ENCODE measurements around the gene COX11.

Gene COX11

DNA sequence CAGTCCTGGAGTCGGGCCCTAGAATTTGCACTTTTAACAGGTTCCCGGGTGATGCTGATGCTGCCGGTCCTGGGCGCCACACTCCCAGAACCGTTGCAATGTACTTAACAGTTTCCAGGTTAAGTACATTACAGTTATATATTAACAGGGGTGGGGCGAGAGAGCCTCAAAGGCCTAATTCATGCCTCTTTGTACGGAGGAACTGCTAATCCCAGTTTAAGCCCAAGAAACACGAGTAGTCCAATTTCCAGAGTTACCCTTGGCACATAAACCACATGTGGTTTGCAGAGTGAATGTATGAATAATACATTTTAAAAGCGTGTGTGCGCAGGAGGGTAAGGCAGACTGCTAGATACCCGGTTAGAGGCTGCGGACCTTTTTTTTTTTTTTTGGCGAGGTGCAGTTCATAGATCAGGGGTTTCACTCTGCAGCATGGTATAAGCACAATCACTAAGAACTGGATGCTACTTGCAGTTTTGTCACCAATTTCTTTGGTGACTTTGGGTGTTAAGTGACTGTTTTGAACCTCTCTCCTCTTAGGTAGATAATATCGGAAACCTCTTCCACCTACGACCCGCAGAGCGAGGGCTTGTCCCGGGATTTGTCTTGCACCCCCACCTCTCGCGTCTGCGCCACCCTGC is 713 bp downstream of the COX11 start:
- DNase-seq (ENCODE audit: low read depth in 2 of 2) = no peak

GRCh38 chr17:54956791-54957190 is 11.7 kb downstream of the COX11 start:
- DNase-seq (ENCODE audit: low read depth in 2 of 2) = no peak

DNA sequence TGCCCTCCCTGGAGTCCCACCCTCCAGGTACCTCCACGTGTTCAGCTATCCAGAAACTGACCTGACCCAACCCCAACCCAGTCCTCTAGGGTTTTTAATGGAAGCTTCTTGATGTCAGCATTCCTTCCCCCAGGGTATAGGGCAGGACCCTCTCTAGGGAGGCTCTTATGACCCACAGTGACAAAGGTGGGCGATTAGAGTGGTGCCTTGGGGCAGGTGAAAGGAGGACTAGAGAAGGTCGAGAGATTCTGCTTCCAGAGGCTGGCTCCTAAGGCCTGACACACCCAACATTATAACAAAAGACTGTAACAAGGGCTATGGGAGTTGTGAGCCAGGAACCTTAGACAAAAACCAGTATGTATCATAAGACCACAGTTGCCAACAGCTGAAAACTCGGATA is 17.2 kb downstream of the COX11 start:
- DNase-seq (ENCODE audit: low read depth in 2 of 2) = no peak

DNA sequence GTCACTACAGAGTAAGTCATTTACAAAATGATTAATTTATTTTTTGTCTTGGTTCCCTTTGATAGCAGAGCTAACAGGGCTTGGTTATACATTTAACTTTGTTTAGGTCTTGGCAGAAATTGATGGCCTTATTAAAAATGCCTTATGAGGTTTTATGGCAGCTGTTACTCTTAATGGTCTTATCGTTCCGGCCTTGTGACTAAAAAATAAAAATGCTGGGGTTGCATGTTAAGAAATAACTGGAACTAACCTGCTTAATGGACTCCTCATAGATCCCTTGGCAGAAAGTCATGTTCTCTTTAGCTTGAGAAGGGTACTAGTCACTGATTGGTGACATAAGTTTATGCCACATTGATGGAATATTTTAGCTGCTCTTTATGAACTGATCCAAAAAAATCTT is 18.3 kb downstream of the COX11 start:
- no peak for DNase-seq (ENCODE audit: low read depth in 2 of 2)

GRCh38 chr17:54948380-54948779 is 20.1 kb downstream of the COX11 start:
- peak; percentile 2 to 16 for DNase-seq (ENCODE audit: low read depth in 2 of 2)

- DNase-seq (ENCODE audit: low read depth in 2 of 2) = no peak
Observed at GRCh38 chr17:54947396-54947795, 21.1 kb downstream of the COX11 start.

GRCh38 chr17:54945671-54946070 is 22.8 kb downstream of the COX11 start:
- no peak for DNase-seq (ENCODE audit: low read depth in 2 of 2)

- no peak for DNase-seq (ENCODE audit: low read depth in 2 of 2)
Observed at GRCh38 chr17:54945231-54945630, 23.2 kb downstream of the COX11 start.

DNA sequence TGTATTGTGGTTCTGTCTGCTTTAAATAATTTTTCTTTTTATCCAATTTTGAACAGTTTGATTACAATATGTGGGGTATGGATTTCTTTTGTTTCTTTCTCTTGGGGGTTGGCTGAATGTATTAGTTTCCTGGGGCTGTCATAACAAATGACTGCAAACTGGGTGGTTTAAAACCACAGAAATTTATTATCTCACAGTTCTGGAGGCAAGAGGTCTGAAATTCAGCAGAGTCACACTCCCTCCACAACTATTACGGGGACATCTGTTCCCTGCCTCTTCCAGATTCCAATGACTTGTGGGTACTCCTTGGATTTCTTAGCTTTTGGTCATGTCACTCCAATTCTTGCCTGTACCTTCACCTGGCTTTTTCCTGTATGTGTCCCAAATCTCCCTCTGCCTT is 23.7 kb downstream of the COX11 start:
- DNase-seq (ENCODE audit: low read depth in 2 of 2) = no peak

- DNase-seq (ENCODE audit: low read depth in 2 of 2) = no peak
Observed at GRCh38 chr17:54941285-54941684, 27.2 kb downstream of the COX11 start.

DNA sequence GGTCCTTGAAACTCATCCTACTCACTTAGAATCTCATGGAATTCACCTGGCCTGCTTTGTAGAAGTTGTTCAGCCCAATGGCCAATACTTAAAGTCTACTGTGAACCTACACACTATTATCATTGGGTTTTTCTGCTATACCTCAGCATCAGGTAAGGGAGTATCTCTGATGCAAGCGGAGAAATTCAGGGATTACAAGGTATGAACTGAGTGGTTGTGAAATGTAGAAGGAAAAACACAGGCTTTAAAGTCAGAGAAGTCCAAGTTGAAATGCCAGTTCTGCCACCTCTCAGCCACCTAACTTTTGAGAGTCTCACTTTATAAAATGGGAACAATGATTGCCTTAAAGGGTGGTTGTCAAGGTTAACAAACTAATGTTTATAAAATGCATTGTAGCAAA is 31.0 kb downstream of the COX11 start:
- no peak for DNase-seq (ENCODE audit: low read depth in 2 of 2)

GRCh38 chr17:54937018-54937417 is 31.4 kb downstream of the COX11 start:
- no peak for DNase-seq (ENCODE audit: low read depth in 2 of 2)

DNA sequence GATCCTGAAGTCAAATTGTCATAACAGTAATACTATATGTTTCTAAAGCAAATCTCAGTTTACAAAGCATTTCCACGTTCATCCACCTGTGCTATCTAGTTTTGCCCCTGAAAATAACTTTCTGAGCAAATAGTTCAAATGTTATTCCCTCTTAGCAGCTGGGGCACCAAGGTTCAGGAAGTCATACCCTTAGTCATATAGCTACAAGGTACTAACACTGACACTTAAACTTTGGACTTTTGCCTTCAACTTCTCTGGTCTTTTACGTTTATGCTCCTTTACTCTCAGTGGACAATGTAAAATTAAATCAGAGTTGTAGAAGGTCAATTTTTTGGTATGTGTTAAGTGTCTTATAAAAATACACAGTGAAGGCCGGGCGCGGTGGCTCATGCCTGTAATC is 33.0 kb downstream of the COX11 start:
- no peak for DNase-seq (ENCODE audit: low read depth in 2 of 2)

DNA sequence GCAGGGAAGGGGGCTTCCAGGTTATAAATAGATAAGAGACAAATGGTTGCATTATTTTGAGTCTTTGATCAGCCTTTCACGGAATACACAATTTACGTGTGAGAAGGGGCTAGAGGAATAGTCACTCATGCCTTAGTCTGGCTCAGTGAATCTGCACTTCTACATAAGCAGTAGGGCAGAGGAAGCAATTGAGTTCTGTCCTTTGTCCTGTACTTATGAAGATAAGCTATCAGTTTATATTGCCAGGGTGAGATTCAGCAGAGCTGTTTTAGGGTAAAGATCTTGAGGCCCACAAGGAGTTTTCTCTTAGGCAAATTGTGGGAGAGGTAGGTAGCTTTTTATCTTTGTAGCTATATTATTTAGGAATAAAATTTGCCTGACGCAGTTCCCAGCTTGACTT is 34.5 kb downstream of the COX11 start:
- DNase-seq (ENCODE audit: low read depth in 2 of 2) = no peak

DNA sequence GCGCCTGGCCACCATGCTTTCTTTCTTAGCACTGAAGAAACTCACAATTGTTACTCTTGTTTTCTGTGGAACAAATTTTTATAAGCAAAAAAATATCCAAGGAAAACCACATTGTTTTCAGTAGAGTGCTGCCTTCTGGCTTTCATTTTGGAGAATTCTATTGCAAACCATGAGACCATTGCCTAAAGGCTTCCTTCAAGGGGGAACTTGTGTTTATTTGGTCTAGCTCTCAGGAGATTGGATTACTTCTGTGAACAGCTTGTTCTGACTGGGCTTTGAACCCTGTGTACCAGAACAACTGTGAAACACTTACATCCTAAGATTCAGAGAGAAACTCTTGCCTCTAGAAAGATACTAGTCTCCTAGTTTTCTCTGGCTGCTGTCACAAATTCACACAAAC is 35.7 kb downstream of the COX11 start:
- DNase-seq (ENCODE audit: low read depth in 2 of 2) = no peak

DNA sequence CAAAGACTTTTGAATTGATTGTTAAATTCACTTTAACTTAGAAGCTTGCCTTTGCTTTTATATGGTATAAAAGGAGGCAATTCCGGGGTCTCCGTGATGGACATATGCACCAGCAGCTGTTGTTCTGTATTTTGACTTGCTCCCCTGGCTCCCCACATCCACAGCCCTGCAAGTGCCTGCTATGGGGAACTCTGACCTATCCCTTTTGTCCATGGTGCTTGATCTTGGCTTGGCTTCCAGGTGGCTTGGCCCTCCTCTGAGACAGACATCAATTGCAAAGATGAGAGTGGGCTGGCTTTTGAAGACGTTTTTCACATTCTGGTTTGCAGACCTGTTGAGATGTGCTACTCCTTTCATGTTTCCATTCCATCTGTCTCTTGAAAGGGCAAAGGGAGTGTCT is 40.9 kb downstream of the COX11 start:
- no peak for DNase-seq (ENCODE audit: low read depth in 2 of 2)

DNA sequence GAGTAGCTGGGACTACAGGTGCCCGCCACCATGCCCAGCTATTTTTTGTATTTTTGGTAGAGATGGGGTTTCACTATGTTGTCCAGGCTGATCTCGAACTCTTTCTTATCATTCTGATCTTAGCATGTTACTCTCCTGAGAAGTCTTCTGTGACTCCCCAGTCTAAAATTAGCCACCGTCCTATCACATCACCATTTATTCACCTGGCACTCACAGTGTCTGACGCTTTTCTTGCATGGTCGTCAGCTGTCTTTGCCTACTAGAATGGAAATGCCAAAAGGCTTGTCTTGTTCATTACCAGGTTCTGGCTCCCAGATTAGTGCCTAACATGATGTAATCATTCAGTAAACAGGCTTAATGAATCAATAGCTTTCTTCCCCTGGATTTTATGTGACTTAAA is 44.0 kb downstream of the COX11 start:
- no peak for DNase-seq (ENCODE audit: low read depth in 2 of 2)

- DNase-seq (ENCODE audit: low read depth in 2 of 2) = no peak
Observed at GRCh38 chr17:54920819-54921218, 47.6 kb downstream of the COX11 start.

DNA sequence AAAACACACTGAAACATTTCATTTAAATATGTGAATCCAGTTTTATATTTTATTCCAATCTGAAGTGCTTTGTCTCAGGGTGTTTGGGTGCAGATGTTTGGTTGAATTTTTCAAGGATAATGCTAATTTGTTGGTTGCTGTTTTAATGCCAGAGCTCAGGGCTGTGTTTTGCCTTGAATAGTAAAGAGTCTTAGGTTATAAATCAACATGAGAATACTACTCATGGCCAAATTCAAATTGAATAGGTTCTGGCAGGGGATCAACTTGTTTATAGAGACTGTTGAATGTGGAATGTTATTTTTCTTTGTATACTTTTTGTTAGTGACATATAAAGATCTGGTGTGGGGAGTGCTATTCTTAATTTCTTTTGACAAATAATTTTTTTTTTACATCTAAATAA is 49.0 kb downstream of the COX11 start:
- DNase-seq (ENCODE audit: low read depth in 2 of 2) = no peak

GRCh38 chr17:54916721-54917120 is 51.7 kb downstream of the COX11 start:
- no peak for DNase-seq (ENCODE audit: low read depth in 2 of 2)

Data from stimulated activated CD8-positive, alpha-beta memory T cell treated with anti-CD3 and anti-CD28 coated beads, Interleukin-15, amount 100 ng/mL, for 48 hours (primary cell).